ENCODE results near the gene RMND5A. TPM values are rescaled to one million over a fixed set of nuclear protein-coding genes. Genes with fewer than 3 reads are reported as not detected.

RMND5A gene
- polyA plus RNA-seq, 1 donor = 52.8 TPM

DNA sequence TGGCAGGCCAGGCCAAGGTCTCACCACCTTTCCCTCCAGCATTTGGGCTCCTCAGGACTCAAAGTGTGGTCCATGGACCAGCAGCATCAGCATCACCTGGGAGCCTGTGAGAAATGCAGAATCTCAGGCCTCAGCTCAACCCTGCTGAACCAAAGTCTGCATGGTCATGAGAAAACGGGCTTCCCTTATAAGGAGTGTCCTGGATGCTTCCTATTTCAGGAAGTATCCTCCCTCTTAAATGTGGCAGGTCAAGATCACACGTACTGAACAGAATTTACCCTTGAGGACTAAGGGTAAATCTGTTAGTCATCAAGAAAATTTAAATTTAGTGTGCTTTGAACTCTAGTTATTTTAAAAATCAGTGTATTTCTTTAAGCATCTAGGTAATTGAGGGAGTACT is 58.9 kb downstream of the RMND5A start:
- WGBS (ENCODE audit: insufficient coverage, low lambda C conversion rate) = no CpG with 5 or more reads among the region's 2 CpGs
- Histone ChIP-seq H3K9me3 (ENCODE audit: control insufficient read depth, low read depth, low read length) (no peaks in the 10 kb centered on the region), H3K36me3 (ENCODE audit: control insufficient read depth, insufficient read depth, low read length) (peaks cover 16% of the 10 kb centered on the region), H3K4me3 (ENCODE audit: low read length) (no peak overlapping the region), H3K27me3 (ENCODE audit: control insufficient read depth, insufficient read depth, low read length) (no peaks in the 10 kb centered on the region), H3K4me1 (ENCODE audit: control insufficient read depth, insufficient read depth, low read length) (no peaks in the 10 kb centered on the region), H3K27ac (ENCODE audit: low read length) (no peak overlapping the region)
- no peak for DNase-seq

DNA sequence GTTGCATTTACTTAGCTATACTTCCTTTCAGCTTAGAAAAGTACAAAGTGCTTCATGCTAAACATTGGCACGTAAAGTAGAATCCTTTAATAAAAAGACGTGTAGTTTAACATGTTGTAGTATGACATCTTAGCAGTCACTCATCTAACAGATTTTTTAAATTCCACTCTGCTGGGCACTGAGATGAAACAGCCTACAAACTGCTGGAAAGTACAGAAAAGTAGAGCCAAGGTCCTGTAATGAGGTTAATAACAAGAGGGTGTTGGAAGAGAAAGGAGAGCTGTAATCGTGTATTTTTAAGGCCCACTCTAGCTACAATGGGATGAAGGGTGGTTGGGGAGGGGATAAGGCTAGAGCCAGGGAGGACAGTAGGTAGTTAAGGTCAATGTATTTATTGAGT is 59.9 kb downstream of the RMND5A start:
- no peaks in the 10 kb centered on the region for H3K9me3 ChIP-seq (ENCODE audit: control insufficient read depth, low read depth, low read length)
- H3K36me3 ChIP-seq (ENCODE audit: control insufficient read depth, insufficient read depth, low read length) = peaks cover 7% of the 10 kb centered on the region
- DNase-seq = no peak
- H3K27me3 ChIP-seq (ENCODE audit: control insufficient read depth, insufficient read depth, low read length) = peaks cover 4% of the 10 kb centered on the region
- no peaks in the 10 kb centered on the region for H3K4me1 ChIP-seq (ENCODE audit: control insufficient read depth, insufficient read depth, low read length)
- no peak overlapping the region for H3K4me3 ChIP-seq (ENCODE audit: low read length)
- no peak overlapping the region for H3K27ac ChIP-seq (ENCODE audit: low read length)
- WGBS (ENCODE audit: insufficient coverage, low lambda C conversion rate) = 100% methylated on average over 1 of the region's 3 CpGs

DNA sequence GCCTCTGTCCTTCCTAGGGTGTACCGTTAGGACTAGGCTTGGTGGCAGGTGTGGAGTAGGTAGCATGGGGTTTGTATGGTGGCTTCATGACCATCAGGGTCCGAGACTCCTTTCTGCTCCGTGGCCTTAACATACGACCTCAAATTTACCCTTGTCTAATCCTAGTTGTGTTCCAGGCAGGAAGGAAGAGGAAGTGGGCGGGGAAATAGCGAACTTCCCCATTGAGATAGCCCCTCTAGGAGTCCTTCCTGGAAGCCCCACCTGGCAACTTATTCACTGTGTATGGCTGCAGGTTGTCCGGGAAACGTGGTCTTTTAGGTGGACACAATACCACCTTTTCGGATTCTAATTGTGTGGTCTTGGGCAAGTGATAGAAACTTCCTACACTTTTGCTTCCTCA is 61.3 kb downstream of the RMND5A start:
- no peak for DNase-seq
- Histone ChIP-seq H3K4me1 (ENCODE audit: control insufficient read depth, insufficient read depth, low read length) (no peaks in the 10 kb centered on the region), H3K4me3 (ENCODE audit: low read length) (no peak overlapping the region), H3K27me3 (ENCODE audit: control insufficient read depth, insufficient read depth, low read length) (peaks cover 9% of the 10 kb centered on the region), H3K27ac (ENCODE audit: low read length) (no peak overlapping the region), H3K36me3 (ENCODE audit: control insufficient read depth, insufficient read depth, low read length) (no peaks in the 10 kb centered on the region), H3K9me3 (ENCODE audit: control insufficient read depth, low read depth, low read length) (no peaks in the 10 kb centered on the region)
- WGBS (ENCODE audit: insufficient coverage, low lambda C conversion rate) = no CpG with 5 or more reads among the region's 9 CpGs

DNA sequence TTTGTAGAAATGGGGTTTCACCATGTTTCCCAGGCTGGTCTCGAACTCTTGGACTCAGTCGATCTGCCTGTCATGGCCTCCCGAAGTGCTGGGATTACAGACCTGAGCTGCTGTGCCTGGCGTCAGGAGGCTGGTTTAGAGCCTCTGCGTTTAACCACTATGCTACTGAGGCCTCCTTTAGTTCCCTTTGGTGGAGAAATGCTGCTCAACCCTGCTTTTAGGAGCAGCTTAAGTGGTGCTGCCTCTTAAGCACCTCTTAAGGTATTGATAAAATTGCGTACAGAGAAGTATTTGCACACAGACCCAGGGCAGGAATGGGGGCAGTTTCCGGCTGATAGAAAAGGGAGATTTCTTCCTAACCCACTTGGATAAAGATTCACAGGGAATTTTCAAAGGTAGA is 62.7 kb downstream of the RMND5A start:
- WGBS (ENCODE audit: insufficient coverage, low lambda C conversion rate) = no CpG with 5 or more reads among the region's 7 CpGs
- H3K27me3 ChIP-seq (ENCODE audit: control insufficient read depth, insufficient read depth, low read length) = peaks cover 16% of the 10 kb centered on the region
- H3K36me3 ChIP-seq (ENCODE audit: control insufficient read depth, insufficient read depth, low read length) = no peaks in the 10 kb centered on the region
- H3K9me3 ChIP-seq (ENCODE audit: control insufficient read depth, low read depth, low read length) = no peaks in the 10 kb centered on the region
- no peak overlapping the region for H3K27ac ChIP-seq (ENCODE audit: low read length)
- H3K4me1 ChIP-seq (ENCODE audit: control insufficient read depth, insufficient read depth, low read length) = no peaks in the 10 kb centered on the region
- no peak for DNase-seq
- H3K4me3 ChIP-seq (ENCODE audit: low read length) = no peak overlapping the region

DNA sequence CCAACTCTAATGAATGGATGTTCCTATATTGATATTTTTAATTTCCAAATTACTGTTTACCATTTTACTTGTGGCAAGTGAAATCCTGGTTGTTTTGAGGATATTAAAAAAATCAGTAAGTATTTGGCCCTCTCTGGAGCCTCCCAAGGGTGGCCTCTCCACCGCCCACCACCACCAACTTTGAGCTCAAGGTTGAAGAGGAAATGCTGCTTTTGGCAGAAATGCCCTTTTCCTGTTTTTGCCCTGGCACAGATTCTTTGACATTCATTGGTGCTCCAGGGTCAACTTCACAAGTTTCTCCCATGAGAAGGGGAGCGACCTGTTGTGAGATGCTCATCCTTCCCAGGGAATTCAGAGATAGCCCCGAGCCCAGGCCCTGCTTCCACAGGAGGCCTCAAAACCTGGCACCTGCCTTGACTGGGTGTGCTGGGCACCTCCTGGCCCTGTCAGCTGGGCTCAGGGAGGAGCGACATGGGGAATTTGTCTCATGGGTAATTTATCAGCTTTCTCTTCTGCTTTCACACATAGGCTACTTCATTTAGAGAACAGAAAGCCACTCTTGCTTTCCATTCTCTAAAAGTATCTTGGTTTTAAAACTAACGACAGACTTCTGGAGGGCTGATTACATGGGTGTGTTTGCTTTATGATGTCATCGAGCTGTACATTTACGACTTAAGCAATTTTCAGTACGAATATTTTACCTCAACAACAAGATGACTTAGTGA is 63.7 kb downstream of the RMND5A start:
- Histone ChIP-seq H3K27me3 (ENCODE audit: control insufficient read depth, insufficient read depth, low read length) (peaks cover 27% of the 10 kb centered on the region), H3K36me3 (ENCODE audit: control insufficient read depth, insufficient read depth, low read length) (no peaks in the 10 kb centered on the region), H3K4me1 (ENCODE audit: control insufficient read depth, insufficient read depth, low read length) (no peaks in the 10 kb centered on the region), H3K9me3 (ENCODE audit: control insufficient read depth, low read depth, low read length) (no peaks in the 10 kb centered on the region), H3K4me3 (ENCODE audit: low read length) (no peak overlapping the region), H3K27ac (ENCODE audit: low read length) (no peak overlapping the region)
- no CpG with 5 or more reads among the region's 8 CpGs for WGBS (ENCODE audit: insufficient coverage, low lambda C conversion rate)
- DNase-seq = no peak

DNA sequence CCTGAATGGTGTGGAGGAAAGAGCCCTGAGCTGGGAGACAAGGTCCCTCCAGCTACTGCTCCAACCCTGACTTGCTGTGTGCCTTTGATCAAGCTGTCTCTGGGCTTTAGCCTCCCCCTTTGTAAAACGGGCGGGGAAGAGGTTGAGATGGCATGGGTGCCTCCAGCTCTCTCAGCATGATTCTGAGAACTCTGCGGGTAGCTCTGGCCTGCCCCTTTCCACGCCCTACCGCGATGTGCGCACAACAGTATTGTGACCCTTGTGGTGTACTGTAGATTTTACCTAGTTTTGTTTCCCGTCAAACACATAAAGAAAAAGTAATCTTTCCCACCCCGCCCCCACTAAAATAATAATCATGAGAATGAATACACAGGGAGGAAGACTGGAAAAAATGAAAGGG is 65.4 kb downstream of the RMND5A start:
- 93% methylated on average over 3 of the region's 9 CpGs for WGBS (ENCODE audit: insufficient coverage, low lambda C conversion rate)
- H3K36me3 ChIP-seq (ENCODE audit: control insufficient read depth, insufficient read depth, low read length) = no peaks in the 10 kb centered on the region
- peaks cover 5% of the 10 kb centered on the region for H3K9me3 ChIP-seq (ENCODE audit: control insufficient read depth, low read depth, low read length)
- peaks cover 9% of the 10 kb centered on the region for H3K4me1 ChIP-seq (ENCODE audit: control insufficient read depth, insufficient read depth, low read length)
- no peak overlapping the region for H3K4me3 ChIP-seq (ENCODE audit: low read length)
- DNase-seq = no peak
- peaks cover 44% of the 10 kb centered on the region for H3K27me3 ChIP-seq (ENCODE audit: control insufficient read depth, insufficient read depth, low read length)
- no peak overlapping the region for H3K27ac ChIP-seq (ENCODE audit: low read length)

DNA sequence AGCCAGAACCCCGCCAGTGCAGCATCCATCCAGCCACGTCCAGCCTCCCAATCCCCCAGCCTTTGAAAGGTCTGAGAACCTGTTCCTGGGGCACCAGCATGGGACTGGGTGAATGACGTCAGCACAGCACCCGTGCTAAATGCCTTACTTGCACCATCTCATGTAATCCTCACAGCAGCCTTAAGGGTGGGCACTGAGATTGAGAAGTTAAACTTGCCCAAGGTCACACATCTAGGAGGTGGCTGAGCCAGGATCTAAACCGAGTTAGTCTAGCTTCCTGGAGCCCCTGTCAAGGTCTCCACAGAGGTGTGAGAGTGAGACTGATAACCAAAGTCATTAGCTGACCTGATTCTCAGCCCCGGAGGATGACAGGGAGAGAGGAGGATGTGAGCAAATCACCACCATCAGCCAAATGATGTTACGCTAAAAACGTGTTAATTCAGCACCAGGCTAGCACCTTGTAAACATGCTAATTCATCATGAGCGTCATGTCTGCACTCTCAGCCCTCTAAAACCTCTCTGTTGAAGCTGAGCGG is 66.0 kb downstream of the RMND5A start:
- Histone ChIP-seq H3K27me3 (ENCODE audit: control insufficient read depth, insufficient read depth, low read length) (peaks cover 50% of the 10 kb centered on the region), H3K9me3 (ENCODE audit: control insufficient read depth, low read depth, low read length) (peaks cover 6% of the 10 kb centered on the region), H3K36me3 (ENCODE audit: control insufficient read depth, insufficient read depth, low read length) (no peaks in the 10 kb centered on the region), H3K27ac (ENCODE audit: low read length) (no peak overlapping the region), H3K4me3 (ENCODE audit: low read length) (no peak overlapping the region), H3K4me1 (ENCODE audit: control insufficient read depth, insufficient read depth, low read length) (peaks cover 13% of the 10 kb centered on the region)
- no CpG with 5 or more reads among the region's 10 CpGs for WGBS (ENCODE audit: insufficient coverage, low lambda C conversion rate)
- no peak for DNase-seq

DNA sequence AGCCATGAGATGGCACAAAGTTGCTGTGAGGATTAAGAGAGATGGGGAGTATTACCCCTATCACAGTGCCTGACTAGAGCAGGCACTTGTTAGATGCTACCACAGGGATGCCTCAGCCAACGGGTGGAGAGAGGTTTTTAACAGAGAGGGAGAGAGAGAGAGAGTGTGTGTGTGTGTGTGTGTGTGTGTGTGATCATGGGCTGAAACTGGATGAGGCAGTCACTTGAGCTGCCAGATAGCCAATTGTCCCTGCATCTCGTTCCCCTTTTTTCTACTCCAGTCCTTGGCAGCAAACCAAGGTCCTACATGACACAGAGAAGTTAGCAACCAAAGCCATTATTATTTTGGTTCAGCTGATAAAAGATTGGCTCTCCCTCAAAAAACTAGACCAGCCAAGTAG is 67.6 kb downstream of the RMND5A start:
- Histone ChIP-seq H3K4me1 (ENCODE audit: control insufficient read depth, insufficient read depth, low read length) (peaks cover 15% of the 10 kb centered on the region), H3K9me3 (ENCODE audit: control insufficient read depth, low read depth, low read length) (peaks cover 6% of the 10 kb centered on the region), H3K27me3 (ENCODE audit: control insufficient read depth, insufficient read depth, low read length) (peaks cover 66% of the 10 kb centered on the region), H3K4me3 (ENCODE audit: low read length) (no peak overlapping the region), H3K36me3 (ENCODE audit: control insufficient read depth, insufficient read depth, low read length) (no peaks in the 10 kb centered on the region), H3K27ac (ENCODE audit: low read length) (no peak overlapping the region)
- WGBS (ENCODE audit: insufficient coverage, low lambda C conversion rate) = no CpG with 5 or more reads among the region's 2 CpGs
- no peak for DNase-seq

DNA sequence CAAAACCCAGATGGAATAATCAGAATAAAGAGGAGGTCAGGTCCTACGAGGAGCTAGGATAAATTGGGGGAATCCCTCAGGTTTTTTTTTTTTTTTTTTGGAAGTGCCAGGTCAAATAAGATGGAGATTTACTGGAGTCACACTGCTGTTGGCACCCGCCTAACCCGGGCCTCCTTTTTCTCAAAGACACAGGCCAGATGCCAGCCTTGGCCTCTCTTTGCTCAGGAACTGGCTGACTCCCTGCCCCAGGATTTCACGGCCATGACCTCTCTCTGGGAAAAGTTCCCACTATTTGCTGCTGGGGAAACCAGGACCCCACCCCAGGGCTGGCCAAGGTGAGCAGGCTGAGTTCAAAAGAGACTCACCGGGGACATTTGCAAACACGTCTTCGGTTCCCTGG is 68.1 kb downstream of the RMND5A start:
- Histone ChIP-seq H3K27me3 (ENCODE audit: control insufficient read depth, insufficient read depth, low read length) (peaks cover 70% of the 10 kb centered on the region), H3K36me3 (ENCODE audit: control insufficient read depth, insufficient read depth, low read length) (no peaks in the 10 kb centered on the region), H3K27ac (ENCODE audit: low read length) (no peak overlapping the region), H3K4me3 (ENCODE audit: low read length) (no peak overlapping the region), H3K9me3 (ENCODE audit: control insufficient read depth, low read depth, low read length) (peaks cover 6% of the 10 kb centered on the region), H3K4me1 (ENCODE audit: control insufficient read depth, insufficient read depth, low read length) (peaks cover 15% of the 10 kb centered on the region)
- WGBS (ENCODE audit: insufficient coverage, low lambda C conversion rate) = 67% methylated on average over 4 of the region's 7 CpGs
- DNase-seq = no peak

DNA sequence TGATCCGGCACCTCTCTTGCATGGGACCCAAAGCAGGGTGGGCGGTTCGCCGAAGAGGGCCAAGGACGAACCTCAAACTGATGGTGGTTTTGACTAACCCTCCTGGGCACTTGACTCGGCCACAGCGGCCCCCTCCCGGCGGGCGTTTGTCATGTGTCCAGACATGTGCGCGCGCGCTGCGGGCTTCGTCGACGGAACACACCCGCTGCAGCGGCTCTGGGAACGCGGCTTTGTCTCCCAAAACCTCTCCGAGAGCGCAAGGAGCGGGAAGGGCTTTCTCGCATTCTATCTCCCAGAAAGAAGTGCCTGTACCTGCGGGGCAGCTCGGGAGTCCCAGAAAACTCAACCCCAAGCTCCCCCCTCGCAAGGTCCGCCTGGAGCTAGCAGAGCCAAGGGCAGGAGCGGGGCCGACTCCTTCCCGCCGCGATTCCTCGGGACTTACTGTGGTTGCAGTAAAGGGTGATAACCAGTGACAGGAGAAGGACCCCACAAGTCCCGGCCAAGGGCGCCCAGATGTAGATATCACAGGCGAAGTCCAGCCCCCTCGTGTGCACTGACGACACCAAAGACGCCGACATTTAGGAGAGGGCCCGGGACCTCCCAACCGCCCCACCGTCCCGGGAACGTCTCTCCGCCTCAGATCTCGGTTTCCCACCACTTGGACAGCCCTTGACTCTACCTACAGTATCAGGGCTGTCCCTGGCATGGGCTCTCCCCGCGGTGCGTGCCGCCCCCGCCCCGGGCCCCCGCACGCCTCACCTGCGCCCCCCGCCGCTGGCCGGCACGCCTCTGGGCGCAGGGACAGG is 69.0 kb downstream of the RMND5A start:
- no peak overlapping the region for H3K27ac ChIP-seq (ENCODE audit: low read length)

More for the DNA sequence above, 69.0 kb downstream of the RMND5A start:
- Histone ChIP-seq H3K4me1 (ENCODE audit: control insufficient read depth, insufficient read depth, low read length) (peaks cover 15% of the 10 kb centered on the region), H3K27me3 (ENCODE audit: control insufficient read depth, insufficient read depth, low read length) (peaks cover 79% of the 10 kb centered on the region), H3K4me3 (ENCODE audit: low read length) (no peak overlapping the region), H3K9me3 (ENCODE audit: control insufficient read depth, low read depth, low read length) (peaks cover 6% of the 10 kb centered on the region), H3K36me3 (ENCODE audit: control insufficient read depth, insufficient read depth, low read length) (no peaks in the 10 kb centered on the region)
- no CpG with 5 or more reads among the region's 64 CpGs for WGBS (ENCODE audit: insufficient coverage, low lambda C conversion rate)
- no peak for DNase-seq
